Endothelial cell of umbilical vein (primary cell): ENCODE results near the gene CUBN. TPM values are rescaled to one million over a fixed set of nuclear protein-coding genes. Genes with fewer than 3 reads are reported as not detected.
A peak's percentile ranks its signal among the peaks of the same experiment; 100 is the strongest.

Experiments used
- BruUV-seq: library from RNA; stranded (reverse); fragments of 400-500 nt; replicated peaks from 2 replicates; lab custom pipeline; 2021; lab: Mats Ljungman, UMichigan
- CTCF ChIA-PET: fragments of 300-600, 350-600 bp; sonication (Branson Sonifier 250); formaldehyde crosslinking; loops from one replicate; lab custom pipeline; 2021; ENCODE audit warnings: antibody characterized with exemption, inconsistent platforms; lab: Charles Lee
- POLR2A ChIA-PET: fragments of 300-600, 350-600 bp; sonication (Branson Sonifier 250); formaldehyde crosslinking; loops from one replicate; lab custom pipeline; 2021; ENCODE audit warnings: antibody characterized with exemption, inconsistent platforms; lab: Charles Lee
- DNase-seq: peaks from one replicate; pipeline ENCODE4 v3.0.0-alpha.2; 2011; ENCODE audit warnings: low read depth, low spot score
- FAIRE-seq: peaks from 2 replicates; lab custom pipeline; 2011; peaks lifted over from hg19 to GRCh38; lab: Jason Lieb, UNC
- H2AFZ ChIP-seq: 2 replicates; pipeline ENCODE4 v1.6.0; 2012; ENCODE audit warnings: low read depth, low read length, control low read depth, inconsistent platforms
- H3K27ac ChIP-seq: 2 replicates; pipeline ENCODE4 v1.5.1; 2011; ENCODE audit warnings: low read depth, mild to moderate bottlenecking, control low read depth, low read length, moderate library complexity; ENCODE audit not compliant: insufficient read depth
- H3K27me3 ChIP-seq, 2 experiments: 2 replicates each; pipeline versions ENCODE4 v1.6.0 to v1.6.1; 2011; ENCODE audit warnings: low read length in 2 of 2, mixed read lengths in 1 of 2; ENCODE audit not compliant: control insufficient read depth in 2 of 2, insufficient read depth in 2 of 2
- H3K36me3 ChIP-seq, 2 experiments: 2 replicates in 1 of 2; 3 replicates in 1 of 2; pipeline ENCODE4 v1.5.1; 2011; ENCODE audit warnings: low read length in 2 of 2, mild to moderate bottlenecking in 1 of 2, moderate library complexity in 1 of 2; ENCODE audit not compliant: control insufficient read depth in 2 of 2, insufficient read depth in 2 of 2; ENCODE audit errors: extremely low read depth in 1 of 2
- H3K4me1 ChIP-seq: 3 replicates; pipeline ENCODE4 v1.5.1; 2011; ENCODE audit warnings: mild to moderate bottlenecking, low read length; ENCODE audit not compliant: control insufficient read depth, insufficient read depth; ENCODE audit errors: extremely low read depth
- H3K4me2 ChIP-seq: 2 replicates; pipeline ENCODE4 v1.6.1; 2011; ENCODE audit warnings: low read length, control low read depth, mixed read lengths; ENCODE audit not compliant: insufficient read depth
- H3K4me3 ChIP-seq, 3 experiments: fragments of 200-600 bp in 1 of 3; sonication (generic), shearing (Covaris generic) in 1 of 3; replicated peaks in 1 of 3; 2 replicates each; pipeline ENCODE4 v1.5.1; 2011 to 2016; ENCODE audit warnings: control low read depth in 3 of 3, low read length in 3 of 3, mild to moderate bottlenecking in 2 of 3, inconsistent platforms in 1 of 3, low read depth in 1 of 3, moderate library complexity in 1 of 3; ENCODE audit not compliant: insufficient read depth in 1 of 3
- H3K79me2 ChIP-seq: 2 replicates; pipeline ENCODE4 v1.6.0; 2012; ENCODE audit warnings: low read length, inconsistent platforms; ENCODE audit not compliant: control insufficient read depth, insufficient read depth
- H3K9ac ChIP-seq: replicated peaks from 2 replicates; pipeline ENCODE3; 2011; ENCODE audit warnings: low read length, control low read depth; ENCODE audit not compliant: insufficient read depth; ENCODE audit errors: extremely low read depth
- H3K9me1 ChIP-seq: replicated peaks from 3 replicates; pipeline ENCODE4 v1.6.0; 2011; ENCODE audit warnings: mild to moderate bottlenecking, low read length; ENCODE audit not compliant: control insufficient read depth, insufficient read depth; ENCODE audit errors: extremely low read depth
- H3K9me3 ChIP-seq: replicated peaks from 2 replicates; pipeline ENCODE4 v1.5.1; 2012; ENCODE audit warnings: low read length, inconsistent platforms; ENCODE audit not compliant: control insufficient read depth, insufficient read depth
- H4K20me1 ChIP-seq: replicated peaks from 2 replicates; pipeline ENCODE3; 2011; ENCODE audit warnings: mild to moderate bottlenecking, low read length; ENCODE audit not compliant: control insufficient read depth, insufficient read depth; ENCODE audit errors: extremely low read depth
- EZH2 ChIP-seq: IDR thresholded peaks from 2 replicates; pipeline ENCODE4 v1.6.1; 2012; ENCODE audit warnings: borderline replicate concordance, low read depth, mild to moderate bottlenecking, moderate library complexity, low read length, inconsistent platforms; ENCODE audit not compliant: severe bottlenecking
- FOS ChIP-seq: IDR thresholded peaks from 2 replicates; pipeline ENCODE4 v1.6.1; 2011; ENCODE audit warnings: mild to moderate bottlenecking, low read length, moderate library complexity, borderline replicate concordance; ENCODE audit not compliant: insufficient read depth
- GATA2 ChIP-seq: IDR thresholded peaks from 2 replicates; pipeline ENCODE4 v1.7.0; 2011; ENCODE audit warnings: low read depth, mild to moderate bottlenecking, moderate library complexity, mixed read lengths, low read length; ENCODE audit not compliant: insufficient read length, insufficient read depth
- JUN ChIP-seq: IDR thresholded peaks from 2 replicates; pipeline ENCODE4 v1.6.1; 2011; ENCODE audit warnings: borderline replicate concordance, low read depth; ENCODE audit not compliant: insufficient read length, insufficient read depth
- MYC ChIP-seq: IDR thresholded peaks from one replicate; pipeline ENCODE4 v1.6.1; 2011; ENCODE audit warnings: mild to moderate bottlenecking, low read depth, low read length
- POLR2A ChIP-seq: IDR thresholded peaks from 2 replicates; pipeline ENCODE4 v1.6.1; 2012; ENCODE audit warnings: low read depth, mild to moderate bottlenecking, control low read depth, low read length
- POLR2AphosphoS5 ChIP-seq: IDR thresholded peaks from 2 replicates; pipeline ENCODE4 v1.6.1; 2012; ENCODE audit warnings: low read depth, mild to moderate bottlenecking, control low read depth, low read length, moderate library complexity; ENCODE audit not compliant: insufficient read depth
- dilution Hi-C: fragments of 300-500 bp; cut with MboI; formaldehyde crosslinking; loops from one replicate; pipeline ENCODE4 v1.15.0; 2019; ENCODE audit warnings: low sequenced_read_pairs; ENCODE audit not compliant: extremely low pct_ligation_motif_present
- intact Hi-C: fragments of 100-400 bp; cut with micrococcal nuclease; formaldehyde crosslinking; loops from one replicate; pipeline ENCODE4 v1.10.0; 2022
- polyA plus RNA-seq, 4 experiments: library from polyadenylated mRNA; depleted of rRNA in 3 of 4; stranded (reverse) in 3 of 4; unstranded in 1 of 4; fragments of >200 nt; gene quantifications; 2 replicates each; pipeline versions ENCODE4 v1.2.1 to v1.2.3, GENCODE V29; 2011 to 2012; ENCODE audit warnings: missing spikeins in 1 of 4
- total RNA-seq: library from RNA; stranded (reverse); gene quantifications from 2 replicates; pipeline ENCODE4 v1.2.3, GENCODE V29; 2021
- TF ChIP-seq, protein P1 (sequence below), 2 donors: IDR thresholded peaks; 1 replicate in 1 of 2; 2 replicates in 1 of 2; pipeline ENCODE4 v1.5.1; 2011; ENCODE audit warnings: low read length in 2 of 2, mild to moderate bottlenecking in 2 of 2, moderate library complexity in 2 of 2, control low read depth in 1 of 2, inconsistent platforms in 1 of 2, low read depth in 1 of 2; ENCODE audit not compliant: insufficient read depth in 1 of 2; ENCODE audit errors: extremely low read depth in 1 of 2
- TF ChIP-seq, protein P2 (sequence below): IDR thresholded peaks from 2 replicates; pipeline ENCODE4 v1.6.1; 2011; ENCODE audit not compliant: insufficient read depth, insufficient read length

Gene CUBN
- total and polyA plus RNA-seq, 2 donors (not counting 3 experiments of a cell fraction or from before 2014, with no cell fraction given): 2.7 to 4.6 TPM

DNA sequence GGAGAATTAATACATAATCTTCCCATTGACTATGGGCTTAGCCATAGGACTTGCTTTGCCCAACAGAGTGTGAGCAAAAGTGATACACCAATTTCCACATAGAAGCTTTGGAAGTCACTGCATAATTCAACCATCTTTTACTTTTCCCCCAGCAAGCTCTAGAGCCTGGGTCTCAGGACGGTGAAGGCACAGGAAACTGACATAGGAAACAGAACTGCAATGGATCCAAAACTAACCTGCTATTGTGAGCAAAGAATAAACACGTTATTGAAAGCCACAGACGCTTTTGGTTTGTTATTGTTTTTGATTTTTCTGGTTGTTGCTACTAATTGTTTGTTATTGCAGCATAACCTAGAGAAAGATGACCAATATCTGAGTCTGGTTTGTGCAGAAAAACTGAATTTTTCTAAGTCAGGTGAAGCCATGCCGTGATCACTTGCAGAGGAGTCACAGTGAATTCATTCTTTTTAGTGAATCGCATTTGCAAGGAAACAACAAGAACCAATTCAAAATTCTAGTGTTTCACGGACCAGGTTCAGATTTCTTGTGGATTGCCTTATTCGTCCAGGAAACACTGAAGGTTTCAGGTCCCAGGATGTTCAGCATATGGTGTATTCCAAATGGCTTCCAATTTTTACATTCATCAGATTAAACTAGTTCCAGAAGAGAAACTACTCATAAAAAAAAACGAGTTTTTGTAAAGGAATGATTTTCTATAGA lies 52.8 kb downstream of the CUBN start:
- Histone ChIP-seq H3K4me2 (peak overlapping the region; percentile 78), H3K9ac (peak overlapping the region; percentile 82)
- intact Hi-C loops: loop anchor here (1.0 kb wide), 1 partner anchor 8 kb away; no protein-coding TSS in a partner anchor

DNA sequence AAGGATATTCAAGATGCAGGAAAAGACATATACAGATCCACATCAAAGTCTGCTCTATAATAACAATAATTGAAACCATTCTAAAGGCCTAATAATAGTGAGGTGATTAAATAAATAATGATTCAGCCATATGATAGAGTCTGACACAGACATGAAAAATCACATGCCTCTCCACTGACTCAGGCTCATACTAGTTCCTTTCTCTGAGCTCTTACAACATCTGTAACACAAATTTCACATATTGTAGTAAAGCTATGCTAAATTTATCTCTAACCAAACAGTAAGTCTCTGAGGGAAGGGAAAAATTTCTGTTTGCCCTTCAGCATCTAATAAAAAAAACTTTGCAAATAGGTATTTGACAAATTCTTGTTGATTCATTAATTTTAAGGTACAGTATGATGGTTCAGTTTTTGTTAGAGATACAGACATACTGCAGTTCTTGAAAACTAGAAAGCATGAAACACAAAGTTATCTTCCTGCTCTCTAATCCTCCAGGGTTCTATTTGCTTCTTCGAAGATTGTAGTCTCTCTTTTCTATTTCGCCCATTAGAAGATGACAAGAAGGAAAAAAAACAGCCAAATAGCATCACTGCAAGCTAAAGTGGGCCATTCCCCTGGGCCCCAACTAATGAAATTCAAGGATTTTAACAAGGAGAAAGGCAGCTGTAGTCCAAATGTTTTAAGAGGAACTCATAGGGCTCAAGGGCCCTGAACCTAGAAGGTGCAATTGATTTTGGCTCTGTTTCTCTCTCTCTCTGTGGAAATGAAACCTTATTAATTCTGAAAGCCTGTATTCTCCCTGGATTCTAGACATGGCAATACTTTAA lies 53.9 kb downstream of the CUBN start:
- dilution Hi-C loops: no loop called here
- POLR2A ChIA-PET: interaction anchor here (0.7 to 1.0 kb wide), 3 partner anchors 13 to 154 kb away, joined by 3 to 6 read pairs (median 5); no protein-coding TSS in a partner anchor
- H3K36me3 ChIP-seq: no peaks in the 10 kb centered on the region
- peaks cover 49% of the 10 kb centered on the region for H3K4me1 ChIP-seq
- peak overlapping the region; percentile 78 for H3K4me2 ChIP-seq
- TSS peak; percentile 76 for BruUV-seq
- H3K9me1 ChIP-seq: no peaks in the 10 kb centered on the region
- peak overlapping the region; percentile 95 for H3K27ac ChIP-seq
- TF ChIP-seq JUN (peak; percentile 96), POLR2AphosphoS5 (peak; percentile 59), FOS (peak; percentile 98), GATA2 (peak; percentile 30), EZH2 (no peak), MYC (no peak), POLR2A (no peak)
- TF ChIP-seq, protein P1, sequence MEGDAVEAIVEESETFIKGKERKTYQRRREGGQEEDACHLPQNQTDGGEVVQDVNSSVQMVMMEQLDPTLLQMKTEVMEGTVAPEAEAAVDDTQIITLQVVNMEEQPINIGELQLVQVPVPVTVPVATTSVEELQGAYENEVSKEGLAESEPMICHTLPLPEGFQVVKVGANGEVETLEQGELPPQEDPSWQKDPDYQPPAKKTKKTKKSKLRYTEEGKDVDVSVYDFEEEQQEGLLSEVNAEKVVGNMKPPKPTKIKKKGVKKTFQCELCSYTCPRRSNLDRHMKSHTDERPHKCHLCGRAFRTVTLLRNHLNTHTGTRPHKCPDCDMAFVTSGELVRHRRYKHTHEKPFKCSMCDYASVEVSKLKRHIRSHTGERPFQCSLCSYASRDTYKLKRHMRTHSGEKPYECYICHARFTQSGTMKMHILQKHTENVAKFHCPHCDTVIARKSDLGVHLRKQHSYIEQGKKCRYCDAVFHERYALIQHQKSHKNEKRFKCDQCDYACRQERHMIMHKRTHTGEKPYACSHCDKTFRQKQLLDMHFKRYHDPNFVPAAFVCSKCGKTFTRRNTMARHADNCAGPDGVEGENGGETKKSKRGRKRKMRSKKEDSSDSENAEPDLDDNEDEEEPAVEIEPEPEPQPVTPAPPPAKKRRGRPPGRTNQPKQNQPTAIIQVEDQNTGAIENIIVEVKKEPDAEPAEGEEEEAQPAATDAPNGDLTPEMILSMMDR (IDR thresholded peaks at IDR 0.05; ENCODE audit: extremely low read depth in 1 of 2, insufficient read depth in 1 of 2, low read depth in 1 of 2, low read length in 2 of 2): no peak
- TF ChIP-seq, protein P2, sequence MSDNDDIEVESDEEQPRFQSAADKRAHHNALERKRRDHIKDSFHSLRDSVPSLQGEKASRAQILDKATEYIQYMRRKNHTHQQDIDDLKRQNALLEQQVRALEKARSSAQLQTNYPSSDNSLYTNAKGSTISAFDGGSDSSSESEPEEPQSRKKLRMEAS: no peak
- CTCF ChIA-PET: interaction anchor here (0.6 to 3.8 kb wide), 4 partner anchors 10 to 155 kb away, joined by 3 to 18 read pairs (median 4); no protein-coding TSS in a partner anchor
- no peaks in the 10 kb centered on the region for H4K20me1 ChIP-seq
- no peak overlapping the region for H3K4me3 ChIP-seq
- H3K27me3 ChIP-seq: no peaks in the 10 kb centered on the region
- peak overlapping the region; percentile 82 for H3K9ac ChIP-seq
- H3K79me2 ChIP-seq: no peaks in the 10 kb centered on the region
- FAIRE-seq: peak; percentile 84
- peak overlapping the region; percentile 52 for H2AFZ ChIP-seq
- peak; percentile 89 for DNase-seq
- intact Hi-C loops: loop anchor here (1.0 to 2.0 kb wide), 6 partner anchors 9 to 141 kb away; no protein-coding TSS in a partner anchor
- H3K9me3 ChIP-seq: no peaks in the 10 kb centered on the region

More for the DNA sequence above, 52.8 kb downstream of the CUBN start:
- dilution Hi-C loops: no loop called here
- DNase-seq (peak; percentile 58), FAIRE-seq (peak; percentile 84)
- Histone ChIP-seq H3K9me1 (no peaks in the 10 kb centered on the region), H3K4me1 (peaks cover 44% of the 10 kb centered on the region), H3K79me2 (no peaks in the 10 kb centered on the region), H3K4me3 (no peak overlapping the region), H4K20me1 (no peaks in the 10 kb centered on the region), H3K36me3 (no peaks in the 10 kb centered on the region), H3K9me3 (no peaks in the 10 kb centered on the region), H3K27ac (peak overlapping the region; percentile 95), H3K27me3 (no peaks in the 10 kb centered on the region), H2AFZ (peak overlapping the region; percentile 56)
- CTCF ChIA-PET: interaction anchor here (1.0 to 3.8 kb wide), 3 partner anchors 14 to 108 kb away, joined by 3 to 18 read pairs (median 3); no protein-coding TSS in a partner anchor
- TF ChIP-seq MYC (no peak), FOS (no peak)
- TF ChIP-seq, protein P2: no peak
- BruUV-seq: no TSS peak
- POLR2A ChIA-PET: interaction anchor here (0.5 to 1.0 kb wide), 2 partner anchors 14 to 237 kb away, joined by 4 to 6 read pairs; no protein-coding TSS in a partner anchor
